GM08714 (cell line): Measurements from ENCODE around the gene PEX14.

Experiments used
- H3K4me3 ChIP-seq: fragments of 200-500 bp; sonication (Bioruptor generic); 2 replicates; pipeline ENCODE4 v1.5.1; 2014; ENCODE audit warnings: mild to moderate bottlenecking, low read length, inconsistent platforms
- ZNF274 ChIP-seq: IDR thresholded peaks from 2 replicates; pipeline ENCODE4 v1.6.1; 2012; ENCODE audit warnings: mild to moderate bottlenecking, low read depth, low read length

The PEX14 gene

GRCh38 chr1:10674700-10675609 lies 200.2 kb downstream of the PEX14 start:
- TF ChIP-seq ZNF274, result no peak
- no peak overlapping the region for H3K4me3 ChIP-seq

GRCh38 chr1:10675813-10676212 lies 201.1 kb downstream of the PEX14 start:
- no peak for TF ChIP-seq ZNF274
- no peak overlapping the region for H3K4me3 ChIP-seq

DNA sequence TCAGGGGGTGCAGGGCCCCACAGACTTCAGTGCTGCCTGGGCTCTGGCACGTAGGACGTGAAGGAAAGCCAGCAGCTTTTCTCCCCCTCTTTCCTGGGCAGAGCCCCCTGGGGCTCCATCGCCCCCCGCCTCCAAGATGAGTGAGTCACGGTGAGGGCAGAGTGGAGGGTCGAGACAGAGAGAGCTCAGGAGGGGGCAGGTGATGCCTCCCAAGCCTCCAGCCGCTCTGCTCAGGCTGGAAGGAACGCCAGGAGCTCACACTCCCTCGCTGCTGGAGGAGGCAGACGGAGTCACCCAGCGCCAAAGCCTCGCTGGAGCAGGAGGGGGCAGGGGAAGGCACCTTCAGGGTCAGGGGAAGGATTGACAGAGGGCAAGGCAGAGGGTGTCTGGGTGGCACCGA lies 202.2 kb downstream of the PEX14 start:
- TF ChIP-seq ZNF274, result no peak
- H3K4me3 ChIP-seq, result no peak overlapping the region

DNA sequence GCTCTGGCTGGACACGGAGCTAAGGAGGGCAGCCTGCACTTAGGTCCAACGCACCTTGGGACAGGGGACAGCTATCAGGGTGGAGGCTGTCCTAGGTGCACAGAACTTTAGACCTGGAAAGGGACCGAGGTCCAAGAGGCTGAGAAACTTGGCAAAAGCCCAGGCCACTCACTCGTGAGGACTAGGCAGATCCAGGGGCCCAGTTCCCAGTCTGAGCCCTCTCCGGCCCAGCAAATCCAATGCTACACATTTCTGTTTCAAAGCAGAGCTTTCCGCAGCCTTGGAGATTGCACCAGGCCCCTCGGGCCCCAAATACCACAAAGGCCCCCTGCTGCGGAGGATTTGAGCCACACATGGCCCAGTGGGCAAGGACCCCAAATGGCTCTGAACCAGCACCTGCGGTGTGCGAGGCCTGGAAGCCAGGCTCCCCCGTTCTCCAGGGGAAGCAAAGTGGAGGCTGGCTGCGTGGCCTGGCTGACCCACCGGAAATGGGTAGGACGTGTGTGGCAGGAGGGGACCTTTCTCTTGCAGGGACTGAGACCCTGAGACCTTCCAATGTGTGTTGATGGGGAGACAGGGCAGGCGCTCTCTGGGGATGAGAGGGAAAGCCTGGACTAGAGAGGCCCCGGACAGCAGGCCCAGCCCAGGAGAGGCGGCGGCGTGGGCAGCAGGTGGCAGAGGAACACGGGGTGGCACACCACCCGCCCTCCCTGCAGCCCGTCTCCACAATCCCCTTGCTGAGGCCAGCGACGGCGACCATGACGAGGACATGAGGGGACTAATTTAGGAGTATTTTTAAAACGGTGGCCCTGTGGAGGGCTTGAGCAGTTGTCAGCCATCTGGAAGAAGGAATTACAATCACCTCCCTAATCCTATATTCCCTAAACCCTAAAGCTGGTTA lies 203.0 kb downstream of the PEX14 start:
- no peak overlapping the region for H3K4me3 ChIP-seq
- TF ChIP-seq ZNF274, result no peak

DNA sequence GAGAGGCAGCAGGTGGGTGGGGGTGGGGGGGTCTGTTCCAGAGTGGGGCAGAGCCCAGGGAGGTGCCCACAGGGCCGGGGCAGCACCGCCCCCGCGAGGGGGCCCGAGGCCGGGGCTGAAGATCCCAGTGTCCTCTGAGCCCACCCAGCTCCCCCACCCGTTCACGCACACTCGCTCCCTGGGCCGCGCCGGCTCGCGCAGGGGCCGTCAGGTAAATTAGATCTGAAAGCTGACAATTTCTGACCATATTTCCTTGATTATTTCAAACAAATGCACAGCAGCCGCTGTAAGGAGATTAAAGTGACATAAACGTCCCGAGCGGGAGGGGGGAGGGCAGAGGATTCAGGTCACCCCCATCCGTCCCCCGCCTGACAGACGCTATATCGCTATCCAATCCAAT lies 203.7 kb downstream of the PEX14 start:
- no peak for TF ChIP-seq ZNF274
- no peak overlapping the region for H3K4me3 ChIP-seq

DNA sequence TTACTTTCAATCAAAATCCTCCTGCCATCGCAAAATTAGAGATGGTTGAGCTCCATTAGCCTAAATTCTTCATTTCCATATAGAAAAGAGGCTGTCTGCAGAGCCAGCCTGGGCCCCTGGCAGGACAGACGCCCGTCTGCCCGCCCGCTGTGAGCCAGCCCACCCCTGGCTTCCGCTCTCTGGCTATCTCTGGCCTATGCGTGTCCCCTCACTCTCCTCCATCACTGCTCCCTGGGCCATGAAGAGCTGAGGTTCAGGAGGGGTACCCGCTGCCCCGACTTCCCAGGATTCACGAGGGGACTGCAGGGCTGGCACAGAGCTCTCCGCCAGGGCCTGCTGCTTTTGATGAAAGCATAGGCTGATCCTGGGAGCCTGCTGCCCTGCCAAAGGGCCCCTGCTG lies 204.1 kb downstream of the PEX14 start:
- no peak overlapping the region for H3K4me3 ChIP-seq
- no peak for TF ChIP-seq ZNF274

GRCh38 chr1:10679496-10680220 lies 204.9 kb downstream of the PEX14 start:
- no peak overlapping the region for H3K4me3 ChIP-seq
- TF ChIP-seq ZNF274, result no peak
